Islet of Langerhans (tissue), 1 donor: Measurements from ENCODE around the gene LBX2.
A peak's percentile ranks its signal among the peaks of the same experiment; 100 is the strongest.
"Not testable (repeated sequence)": the region's sequence is repeated elsewhere in the genome, so short reads cannot be mapped to it uniquely, and the experiment has no call there.

Source experiments
- FAIRE-seq: peaks from one replicate; lab custom pipeline; 2011; peaks lifted over from hg19 to GRCh38; lab: Jason Lieb, UNC

LBX2 gene

GRCh38 chr2:74482801-74483674 lies 16.4 kb downstream of the LBX2 start, which contains the start of the genes CCDC142 and TTC31:
Gene CCDC142 (minus strand): TSS chr2:74482998. CDS start chr2:74482837, 161 bp downstream.
Gene TTC31 (plus strand): TSS chr2:74483081. CDS start chr2:74483096, 15 bp downstream.
- FAIRE-seq: no peak

GRCh38 chr2:74481961-74482800 lies 17.2 kb downstream of the LBX2 start:
- no peak for FAIRE-seq

- no peak for FAIRE-seq
These were observed 18.0 kb downstream of the LBX2 start for GRCh38 chr2:74481431-74481830.

GRCh38 chr2:74474899-74475298 lies 24.5 kb downstream of the LBX2 start:
- no peak for FAIRE-seq

GRCh38 chr2:74474481-74474880 lies 24.9 kb downstream of the LBX2 start:
- no peak for FAIRE-seq

GRCh38 chr2:74472945-74473258 lies 26.5 kb downstream of the LBX2 start:
- FAIRE-seq: no peak

- FAIRE-seq: no peak
These were observed 27.1 kb downstream of the LBX2 start, which contains the start of gene MRPL53 for GRCh38 chr2:74472086-74472944. Gene MRPL53 (minus strand): TSS chr2:74472680. CDS start chr2:74472660, 20 bp downstream.

- no peak for FAIRE-seq
These were observed 27.9 kb downstream of the LBX2 start for GRCh38 chr2:74471332-74472065.

- not testable (repeated sequence) for FAIRE-seq
These were observed 28.7 kb downstream of the LBX2 start for GRCh38 chr2:74470742-74471141.

- no peak for FAIRE-seq
These were observed 35.0 kb downstream of the LBX2 start for GRCh38 chr2:74464406-74464805.

- FAIRE-seq: no peak
These were observed 36.7 kb downstream of the LBX2 start for GRCh38 chr2:74462786-74463105.

- no peak for FAIRE-seq
These were observed 37.2 kb downstream of the LBX2 start for GRCh38 chr2:74462054-74462785.

GRCh38 chr2:74461187-74462053 lies 38.0 kb downstream of the LBX2 start:
- no peak for FAIRE-seq

- not testable (repeated sequence) for FAIRE-seq
These were observed 39.2 kb downstream of the LBX2 start for GRCh38 chr2:74460187-74460586.

- FAIRE-seq: not testable (repeated sequence)
These were observed 39.8 kb downstream of the LBX2 start for GRCh38 chr2:74459503-74460118.

GRCh38 chr2:74458938-74459363 lies 40.5 kb downstream of the LBX2 start:
- no peak for FAIRE-seq

GRCh38 chr2:74458132-74458937 lies 41.1 kb downstream of the LBX2 start, which contains the start of gene WBP1:
Gene WBP1 (plus strand): TSS chr2:74458438. CDS start chr2:74458603, 165 bp downstream.
- FAIRE-seq: peak; percentile 96

GRCh38 chr2:74457549-74458131 lies 41.8 kb downstream of the LBX2 start:
- no peak for FAIRE-seq
